CD4-positive, CD25-positive, alpha-beta regulatory T cell (primary cell): ENCODE measurements around the gene GPR35. TPM values are rescaled to one million over a fixed set of nuclear protein-coding genes. Genes with fewer than 3 reads are reported as not detected.

ENCODE experiments used
- ATAC-seq, 2 donors: fragments of 150-1000 bp; cut with Tn5 transposase; one replicate each; pipeline ENCODE4 v1.10.0; 2021; ENCODE audit warnings: low read depth in 2 of 2, moderate number of reproducible peaks in 2 of 2, moderate library complexity in 1 of 2
- DNase-seq, 3 donors: peaks; one replicate each; pipeline versions ENCODE4 v3.0.0 to v3.0.0-alpha.2; 2012 to 2022; ENCODE audit warnings: mixed read lengths in 1 of 3
- H3K27ac ChIP-seq: one replicate; pipeline ENCODE4 v1.7.0; 2013; ENCODE audit warnings: mild to moderate bottlenecking, low read length; ENCODE audit not compliant: insufficient read depth, poor library complexity, severe bottlenecking
- H3K27me3 ChIP-seq: one replicate; pipeline ENCODE4 v1.7.0; 2013; ENCODE audit warnings: low read length; ENCODE audit not compliant: control insufficient read depth, insufficient read depth
- H3K36me3 ChIP-seq: one replicate; pipeline ENCODE4 v1.7.0; 2013; ENCODE audit warnings: mild to moderate bottlenecking, low read length, moderate library complexity; ENCODE audit not compliant: control insufficient read depth, insufficient read depth
- H3K4me1 ChIP-seq: 2 replicates; pipeline ENCODE4 v1.7.0; 2013; ENCODE audit warnings: mild to moderate bottlenecking, low read length; ENCODE audit not compliant: insufficient read depth, control insufficient read depth, poor library complexity, severe bottlenecking
- H3K4me3 ChIP-seq: one replicate; pipeline ENCODE4 v1.7.0; 2013; ENCODE audit warnings: low read depth, mild to moderate bottlenecking, low read length, moderate library complexity
- H3K9me3 ChIP-seq, 2 experiments: 1 replicate in 1 of 2; 2 replicates in 1 of 2; pipeline ENCODE4 v1.7.0; 2013; ENCODE audit warnings: low read length in 2 of 2, mild to moderate bottlenecking in 1 of 2, moderate library complexity in 1 of 2; ENCODE audit not compliant: control insufficient read depth in 2 of 2
- H3K27ac Mint-ChIP-seq, 3 donors: one replicate each; pipeline ENCODE4 v1.8.0; 2020 to 2022; ENCODE audit warnings: mild to moderate bottlenecking in 3 of 3, mixed read lengths in 3 of 3, moderate library complexity in 2 of 3
- H3K27me3 Mint-ChIP-seq: one replicate; pipeline ENCODE4 v1.8.0; 2022; ENCODE audit warnings: mild to moderate bottlenecking, mixed read lengths
- H3K36me3 Mint-ChIP-seq: one replicate; pipeline ENCODE4 v1.8.0; 2020; ENCODE audit warnings: mixed read lengths
- H3K4me1 Mint-ChIP-seq, 4 donors: one replicate each; pipeline ENCODE4 v1.8.0; 2020 to 2022; ENCODE audit warnings: mixed read lengths in 4 of 4, mild to moderate bottlenecking in 1 of 4
- H3K4me3 Mint-ChIP-seq, 4 donors: one replicate each; pipeline ENCODE4 v1.8.0; 2020 to 2022; ENCODE audit warnings: mild to moderate bottlenecking in 4 of 4, mixed read lengths in 4 of 4, moderate library complexity in 3 of 4
- H3K9me3 Mint-ChIP-seq, 7 donors: one replicate each; pipeline ENCODE4 v1.8.0; 2020 to 2022; ENCODE audit warnings: mixed read lengths in 7 of 7, mild to moderate bottlenecking in 3 of 7, moderate library complexity in 2 of 7
- polyA plus RNA-seq, 4 donors: library from polyadenylated mRNA; unstranded; fragments of 300-500 nt; fragmentation: Illumina TruSeq; gene quantifications; one replicate each; pipeline ENCODE4 v1.2.3, GENCODE V29; 2021
- total RNA-seq: library from RNA; stranded (reverse); gene quantifications from one replicate; pipeline ENCODE4 v1.2.3, GENCODE V29; 2022

GPR35 gene
- total and polyA plus RNA-seq, 5 donors from 2014 or later, result 0.24 to 11.0 (median 0.56) TPM

DNA sequence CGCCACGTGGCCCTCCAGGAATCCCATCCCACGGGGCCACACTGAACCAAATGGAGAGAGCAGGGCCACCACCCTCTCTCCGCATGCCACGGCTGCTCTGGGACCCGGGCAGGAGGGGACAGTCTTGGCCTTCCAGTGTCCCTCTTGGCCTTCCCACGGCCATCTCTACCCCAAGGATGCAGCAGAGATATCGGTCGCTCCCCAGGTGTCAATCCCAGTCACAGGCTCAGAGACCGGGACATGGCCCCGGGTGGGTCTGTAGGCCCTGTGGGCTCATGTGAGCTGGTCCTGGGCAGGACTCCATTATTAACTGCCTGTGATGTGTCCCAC is 23.5 kb upstream of the GPR35 start:
- Histone ChIP-seq H3K9me3 (no peaks in the 10 kb centered on the region), H3K27ac (no peak overlapping the region), H3K4me3 (no peak overlapping the region), H3K27me3 (no peaks in the 10 kb centered on the region), H3K36me3 (peaks cover 17% of the 10 kb centered on the region), H3K4me1 (no peaks in the 10 kb centered on the region)
- H3K27me3 Mint-ChIP-seq, result no peaks in the 10 kb centered on the region
- no peak overlapping the region for H3K27ac Mint-ChIP-seq
- ATAC-seq (no peak), DNase-seq (no peak)
- H3K4me3 Mint-ChIP-seq, result no peak overlapping the region
- no peaks in the 10 kb centered on the region for H3K9me3 Mint-ChIP-seq
- H3K4me1 Mint-ChIP-seq, result no peaks in the 10 kb centered on the region
- H3K36me3 Mint-ChIP-seq, result peaks cover 12% of the 10 kb centered on the region

DNA sequence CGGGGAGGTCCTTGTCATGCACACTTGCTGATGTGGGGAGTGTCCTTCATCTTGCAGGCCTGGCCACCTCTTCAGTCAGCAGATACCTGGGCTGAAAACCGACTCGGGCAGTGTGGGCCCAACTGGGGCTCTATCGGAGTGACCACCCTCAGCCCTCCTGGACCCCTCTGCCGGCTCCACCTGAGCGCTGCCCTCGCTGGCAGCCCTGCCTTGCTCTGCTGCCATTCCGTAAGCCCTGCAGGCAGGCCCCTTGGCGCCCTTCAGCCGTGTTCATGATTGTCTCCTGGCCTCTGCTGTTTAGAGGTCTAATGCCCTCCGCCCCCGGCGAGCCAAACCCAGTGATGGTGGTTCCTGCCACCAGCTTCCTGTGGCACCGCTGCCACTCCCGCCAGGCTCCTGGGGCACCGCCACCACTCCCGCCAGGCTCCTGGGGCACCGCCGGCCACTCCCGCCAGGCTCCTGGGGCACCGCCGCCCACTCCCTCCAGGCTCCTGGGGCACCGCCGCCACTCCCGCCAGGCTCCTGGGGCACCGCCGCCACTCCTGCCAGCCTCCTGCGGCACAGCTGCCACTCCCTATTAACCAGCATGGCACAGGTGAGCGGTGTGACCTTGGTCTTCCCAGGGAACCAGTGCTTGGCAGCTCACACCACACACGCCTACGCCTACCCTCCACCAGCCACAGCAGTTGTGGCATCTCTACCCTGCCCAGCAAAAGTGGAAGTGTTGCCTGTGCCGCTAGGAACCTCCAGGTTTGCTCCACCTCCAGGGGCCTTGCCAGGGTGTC is 22.8 kb upstream of the GPR35 start:
- ATAC-seq (no peak), DNase-seq (no peak)
- Mint-ChIP-seq H3K27ac (no peak overlapping the region), H3K9me3 (no peaks in the 10 kb centered on the region), H3K4me3 (peak overlapping the region in 1 of 4 donors; percentile 15), H3K27me3 (no peaks in the 10 kb centered on the region), H3K36me3 (peaks cover 13% of the 10 kb centered on the region), H3K4me1 (no peaks in the 10 kb centered on the region)
- Histone ChIP-seq H3K9me3 (no peaks in the 10 kb centered on the region), H3K4me3 (no peak overlapping the region), H3K27me3 (no peaks in the 10 kb centered on the region), H3K36me3 (peaks cover 17% of the 10 kb centered on the region), H3K4me1 (no peaks in the 10 kb centered on the region), H3K27ac (no peak overlapping the region)

DNA sequence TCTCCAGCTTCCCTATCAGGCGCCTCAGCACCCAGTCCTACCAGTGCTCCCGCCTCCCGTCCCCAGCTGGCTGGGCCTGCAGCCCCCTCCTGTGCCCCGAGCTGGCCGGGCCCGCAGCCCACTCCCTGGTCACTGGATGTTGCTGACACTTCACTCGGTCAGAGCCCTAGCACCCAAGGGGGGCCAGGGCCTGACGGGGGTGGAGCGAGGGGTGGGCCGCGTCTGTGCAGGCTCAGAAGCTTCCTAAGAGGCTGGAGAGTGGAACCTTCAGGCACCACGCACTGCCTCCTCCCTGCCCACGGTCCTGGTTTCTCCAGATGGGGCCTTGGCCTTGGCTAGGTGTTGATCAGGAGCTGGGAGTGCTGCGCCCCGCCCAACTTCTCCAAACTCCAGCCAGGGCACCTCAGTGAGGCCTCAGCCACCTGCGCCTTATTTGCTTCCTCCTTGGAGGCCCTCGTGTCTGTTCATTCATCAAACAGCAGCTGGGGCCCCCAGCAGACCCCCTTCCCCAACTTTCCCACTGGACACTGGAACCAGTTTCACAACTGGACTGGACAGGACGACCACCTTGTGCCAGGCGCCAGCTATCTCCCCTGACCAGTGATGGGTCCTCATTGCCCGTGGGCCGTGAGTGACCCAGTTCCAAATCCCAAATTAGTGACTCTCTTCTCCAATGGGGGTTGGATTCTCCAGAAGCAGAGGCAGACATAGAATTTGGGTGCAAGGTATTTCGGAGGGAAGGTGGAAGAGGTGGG is 22.0 kb upstream of the GPR35 start:
- ATAC-seq, result no peak
- no peak overlapping the region for H3K4me3 Mint-ChIP-seq
- H3K27ac Mint-ChIP-seq, result peak overlapping the region in 1 of 3 donors; percentile 66
- Histone ChIP-seq H3K9me3 (no peaks in the 10 kb centered on the region), H3K4me3 (no peak overlapping the region), H3K27me3 (no peaks in the 10 kb centered on the region), H3K36me3 (peaks cover 13% of the 10 kb centered on the region), H3K4me1 (no peaks in the 10 kb centered on the region), H3K27ac (no peak overlapping the region)
- H3K4me1 Mint-ChIP-seq, result no peaks in the 10 kb centered on the region
- no peak for DNase-seq
- H3K9me3 Mint-ChIP-seq, result no peaks in the 10 kb centered on the region
- no peaks in the 10 kb centered on the region for H3K27me3 Mint-ChIP-seq
- H3K36me3 Mint-ChIP-seq, result peaks cover 13% of the 10 kb centered on the region

DNA sequence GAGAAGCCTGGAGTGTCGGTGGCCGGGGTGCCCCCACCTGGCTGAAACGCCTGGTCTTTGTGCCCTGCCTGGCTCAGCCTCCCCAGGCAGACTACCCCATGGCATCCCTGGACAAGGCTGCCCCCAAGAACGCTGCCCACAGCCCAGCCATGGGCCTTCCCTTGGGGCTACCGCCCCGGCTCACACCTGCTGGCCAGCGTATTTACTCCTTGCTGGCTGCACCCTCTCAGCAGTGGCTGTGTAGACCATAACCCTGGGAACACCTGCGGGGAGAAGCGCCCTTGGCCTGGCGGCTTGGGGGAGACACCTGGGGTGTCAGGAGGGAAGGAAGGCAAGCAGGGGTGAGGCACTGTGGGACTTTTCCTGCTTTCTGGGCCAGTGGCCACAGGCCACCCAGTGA is 21.4 kb upstream of the GPR35 start:
- Histone ChIP-seq H3K27me3 (no peaks in the 10 kb centered on the region), H3K9me3 (no peaks in the 10 kb centered on the region), H3K4me1 (no peaks in the 10 kb centered on the region), H3K4me3 (no peak overlapping the region), H3K27ac (no peak overlapping the region), H3K36me3 (peaks cover 10% of the 10 kb centered on the region)
- Mint-ChIP-seq H3K27me3 (no peaks in the 10 kb centered on the region), H3K4me3 (no peak overlapping the region), H3K4me1 (no peaks in the 10 kb centered on the region), H3K27ac (no peak overlapping the region), H3K36me3 (peaks cover 13% of the 10 kb centered on the region), H3K9me3 (no peaks in the 10 kb centered on the region)
- DNase-seq, result no peak
- ATAC-seq, result no peak

DNA sequence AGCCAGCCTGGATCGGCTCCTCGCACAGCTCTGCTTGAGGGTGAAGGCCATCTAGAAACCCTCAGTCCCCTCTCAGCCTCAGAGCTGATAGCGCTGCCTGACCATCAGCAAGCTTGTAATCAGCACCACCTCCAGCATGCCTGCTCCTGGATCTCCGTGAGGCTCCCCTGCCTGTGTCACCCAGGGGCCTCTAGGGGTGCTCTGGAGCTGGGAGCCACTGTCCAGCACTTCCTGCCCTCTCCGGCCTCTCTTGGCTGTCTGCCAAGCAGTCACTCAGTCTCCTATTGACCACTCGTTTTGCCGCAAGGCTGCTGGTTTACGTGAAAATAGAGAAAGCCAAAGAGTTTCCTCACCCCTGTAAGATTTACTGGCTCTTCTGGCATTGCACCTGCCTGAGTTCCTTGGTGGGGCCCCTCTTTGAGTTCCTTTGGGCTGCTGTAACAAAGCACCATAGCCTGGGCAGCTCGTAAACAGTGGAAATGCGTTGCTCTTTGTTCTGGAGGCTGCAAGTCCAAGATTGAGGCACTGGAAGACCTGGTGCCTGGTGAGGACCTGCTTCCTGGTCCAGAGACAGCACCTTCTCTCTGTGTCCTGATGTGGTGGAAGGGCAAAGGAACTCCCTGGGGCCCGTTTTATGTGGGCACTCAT is 20.9 kb upstream of the GPR35 start:
- Histone ChIP-seq H3K4me3 (no peak overlapping the region), H3K27ac (no peak overlapping the region), H3K9me3 (no peaks in the 10 kb centered on the region), H3K27me3 (no peaks in the 10 kb centered on the region), H3K4me1 (no peaks in the 10 kb centered on the region), H3K36me3 (peaks cover 7% of the 10 kb centered on the region)
- H3K27ac Mint-ChIP-seq, result no peak overlapping the region
- H3K36me3 Mint-ChIP-seq, result peaks cover 13% of the 10 kb centered on the region
- DNase-seq, result no peak
- no peak overlapping the region for H3K4me3 Mint-ChIP-seq
- H3K9me3 Mint-ChIP-seq, result no peaks in the 10 kb centered on the region
- H3K4me1 Mint-ChIP-seq, result no peaks in the 10 kb centered on the region
- H3K27me3 Mint-ChIP-seq, result no peaks in the 10 kb centered on the region
- no peak for ATAC-seq

DNA sequence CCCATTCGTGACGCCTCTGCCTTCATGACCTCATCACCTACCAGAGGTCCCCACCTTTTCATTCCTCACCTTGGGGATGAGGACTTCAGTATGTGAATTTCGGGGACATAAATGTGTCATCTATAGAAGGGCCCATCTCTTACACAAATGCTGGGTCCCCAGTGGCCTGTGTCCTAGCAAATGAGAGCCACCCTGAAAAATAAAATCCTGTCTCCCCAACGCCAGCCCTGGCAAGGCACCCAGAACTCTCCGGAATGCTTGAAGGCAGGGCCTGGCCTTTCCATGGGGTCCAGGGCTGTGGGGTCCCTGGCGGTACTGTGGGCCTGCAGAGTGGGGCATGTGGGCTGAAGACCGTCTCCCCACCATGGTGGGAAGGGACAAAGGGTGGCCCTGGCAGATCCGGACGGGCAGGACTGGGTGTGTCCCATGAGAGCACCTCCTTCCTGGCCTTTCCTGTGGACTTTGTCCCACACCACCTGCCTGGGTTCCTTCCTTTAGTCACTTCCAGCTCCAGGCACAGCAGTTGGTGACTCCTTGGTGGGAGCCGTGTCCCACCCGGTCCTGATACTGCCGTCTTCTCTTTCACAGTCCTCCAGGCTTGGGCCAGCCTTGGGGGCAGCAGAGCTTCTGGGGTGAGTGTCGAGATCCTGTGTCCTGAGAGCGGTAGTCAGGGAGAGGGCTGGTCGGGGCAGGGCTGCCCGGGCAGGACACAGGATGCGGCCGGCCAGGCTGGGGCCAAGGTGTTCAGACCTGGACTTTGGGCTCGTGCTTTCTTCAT is 20.2 kb upstream of the GPR35 start:
- no peak for ATAC-seq
- H3K36me3 ChIP-seq, result peaks cover under 1% of the 10 kb centered on the region
- H3K4me1 ChIP-seq, result no peaks in the 10 kb centered on the region
- Mint-ChIP-seq H3K27me3 (no peaks in the 10 kb centered on the region), H3K4me1 (no peaks in the 10 kb centered on the region), H3K9me3 (no peaks in the 10 kb centered on the region), H3K27ac (no peak overlapping the region), H3K4me3 (no peak overlapping the region), H3K36me3 (peaks cover 7% of the 10 kb centered on the region)
- DNase-seq, result no peak
- no peaks in the 10 kb centered on the region for H3K27me3 ChIP-seq
- H3K9me3 ChIP-seq, result no peaks in the 10 kb centered on the region
- no peak overlapping the region for H3K4me3 ChIP-seq
- no peak overlapping the region for H3K27ac ChIP-seq

DNA sequence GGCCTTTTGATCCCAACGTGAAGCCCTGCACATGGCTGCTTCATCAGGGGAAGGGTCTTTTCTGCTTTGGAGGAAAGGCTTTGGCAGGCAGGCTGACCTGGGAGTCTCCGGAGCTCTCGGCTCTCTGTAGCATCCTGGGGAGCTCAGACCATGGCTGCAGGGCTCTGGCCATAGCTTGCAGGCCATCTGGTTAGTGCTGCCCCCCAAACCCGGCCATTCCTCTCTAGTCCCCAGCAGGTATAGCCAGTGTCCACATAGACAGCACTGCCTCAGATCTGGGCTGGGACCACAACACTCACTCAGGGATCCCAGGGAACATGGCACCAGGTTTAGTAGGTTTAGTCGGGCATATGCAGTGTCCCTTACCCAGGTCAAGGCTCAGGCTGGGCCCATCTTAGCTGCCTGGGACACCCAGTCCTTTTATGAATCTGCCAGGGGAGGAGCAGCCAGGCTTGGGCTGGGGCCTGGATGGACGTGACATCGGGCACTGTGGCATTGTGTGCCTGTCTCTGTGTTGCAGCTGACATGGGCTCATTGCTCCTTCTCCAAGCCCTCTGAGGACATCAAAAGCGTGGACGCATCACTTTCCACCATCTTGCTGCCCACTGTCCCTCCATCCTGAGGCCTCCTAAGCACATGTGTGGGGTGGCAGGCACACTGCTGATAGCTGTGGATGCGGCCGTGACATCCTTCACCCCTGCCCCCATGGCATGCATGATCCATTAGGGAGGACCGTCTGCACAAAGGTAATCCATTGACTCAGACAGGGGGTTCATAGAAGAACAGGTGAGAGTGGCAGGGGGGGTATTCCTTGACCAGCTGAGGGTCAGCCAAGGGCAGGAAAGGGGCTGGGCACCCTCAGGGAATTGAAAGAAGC is 19.2 kb upstream of the GPR35 start:
- no peaks in the 10 kb centered on the region for H3K9me3 Mint-ChIP-seq
- DNase-seq (no peak), ATAC-seq (no peak)
- Histone ChIP-seq H3K9me3 (no peaks in the 10 kb centered on the region), H3K27ac (no peak overlapping the region), H3K4me3 (no peak overlapping the region), H3K4me1 (no peaks in the 10 kb centered on the region), H3K27me3 (no peaks in the 10 kb centered on the region), H3K36me3 (no peaks in the 10 kb centered on the region)
- H3K36me3 Mint-ChIP-seq, result peaks cover 7% of the 10 kb centered on the region
- no peaks in the 10 kb centered on the region for H3K27me3 Mint-ChIP-seq
- peak overlapping the region in 1 of 3 donors; percentile 22 for H3K27ac Mint-ChIP-seq
- H3K4me1 Mint-ChIP-seq, result peaks cover 0 to 2% (median under 1%) of the 10 kb centered on the region in 4 donors
- H3K4me3 Mint-ChIP-seq, result no peak overlapping the region
